RWPE2 (cell line): Measurements from ENCODE around the gene CRELD1.

Experiments
- ATAC-seq: fragments of 200-7000 bp; cut with Tn5 transposase; 3 replicates; pipeline ENCODE4 v1.9.1; 2021; ENCODE audit warnings: low read depth
- DNase-seq: peaks from one replicate; pipeline ENCODE4 v3.0.0-alpha.2; 2020; ENCODE audit warnings: low spot score
- H3K27ac ChIP-seq: fragments of 450-650 bp; 2 replicates; pipeline ENCODE4 v1.5.1; 2017; ENCODE audit warnings: mild to moderate bottlenecking; ENCODE audit not compliant: poor library complexity, severe bottlenecking
- H3K27me3 ChIP-seq: fragments of 250-450 bp; sonication (Bioruptor Pico); 2 replicates; pipeline ENCODE4 v1.5.1; 2021; ENCODE audit warnings: mild to moderate bottlenecking, moderate library complexity; ENCODE audit not compliant: insufficient read depth, poor library complexity, severe bottlenecking
- H3K36me3 ChIP-seq: fragments of 250-450 bp; sonication (Bioruptor Pico); 2 replicates; pipeline ENCODE4 v1.5.1; 2020; ENCODE audit warnings: low read depth, mild to moderate bottlenecking, moderate library complexity
- H3K4me1 ChIP-seq: fragments of 250-450 bp; sonication (Bioruptor Pico); 2 replicates; pipeline ENCODE4 v1.5.1; 2021; ENCODE audit warnings: mild to moderate bottlenecking, moderate library complexity; ENCODE audit not compliant: insufficient read depth, poor library complexity, severe bottlenecking
- H3K4me3 ChIP-seq: fragments of 250-450 bp; sonication (Bioruptor Pico); 2 replicates; pipeline ENCODE4 v1.5.1; 2021; ENCODE audit warnings: mild to moderate bottlenecking, moderate library complexity; ENCODE audit not compliant: severe bottlenecking
- H3K9me3 ChIP-seq: fragments of 250-450 bp; sonication (Bioruptor Pico); 2 replicates; pipeline ENCODE4 v1.5.1; 2021; ENCODE audit warnings: mild to moderate bottlenecking, moderate library complexity; ENCODE audit not compliant: severe bottlenecking
- TF ChIP-seq, protein P1 (sequence below): fragments of 450-650 bp; IDR thresholded peaks from one replicate; pipeline ENCODE4 v1.5.1; 2017; ENCODE audit warnings: mild to moderate bottlenecking, moderate library complexity; ENCODE audit not compliant: poor library complexity, severe bottlenecking

CRELD1 gene

GRCh38 chr3:9942934-9943690 lies 9.5 kb downstream of the CRELD1 start:
- H3K27ac ChIP-seq, result no peak overlapping the region
- no peaks in the 10 kb centered on the region for H3K4me1 ChIP-seq
- no peak overlapping the region for H3K4me3 ChIP-seq
- H3K36me3 ChIP-seq, result peaks cover 6% of the 10 kb centered on the region; the same call in 1 of the 2 replicates
- TF ChIP-seq, protein P1, sequence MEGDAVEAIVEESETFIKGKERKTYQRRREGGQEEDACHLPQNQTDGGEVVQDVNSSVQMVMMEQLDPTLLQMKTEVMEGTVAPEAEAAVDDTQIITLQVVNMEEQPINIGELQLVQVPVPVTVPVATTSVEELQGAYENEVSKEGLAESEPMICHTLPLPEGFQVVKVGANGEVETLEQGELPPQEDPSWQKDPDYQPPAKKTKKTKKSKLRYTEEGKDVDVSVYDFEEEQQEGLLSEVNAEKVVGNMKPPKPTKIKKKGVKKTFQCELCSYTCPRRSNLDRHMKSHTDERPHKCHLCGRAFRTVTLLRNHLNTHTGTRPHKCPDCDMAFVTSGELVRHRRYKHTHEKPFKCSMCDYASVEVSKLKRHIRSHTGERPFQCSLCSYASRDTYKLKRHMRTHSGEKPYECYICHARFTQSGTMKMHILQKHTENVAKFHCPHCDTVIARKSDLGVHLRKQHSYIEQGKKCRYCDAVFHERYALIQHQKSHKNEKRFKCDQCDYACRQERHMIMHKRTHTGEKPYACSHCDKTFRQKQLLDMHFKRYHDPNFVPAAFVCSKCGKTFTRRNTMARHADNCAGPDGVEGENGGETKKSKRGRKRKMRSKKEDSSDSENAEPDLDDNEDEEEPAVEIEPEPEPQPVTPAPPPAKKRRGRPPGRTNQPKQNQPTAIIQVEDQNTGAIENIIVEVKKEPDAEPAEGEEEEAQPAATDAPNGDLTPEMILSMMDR, result no peak
- H3K27me3 ChIP-seq, result no peaks in the 10 kb centered on the region
- DNase-seq (peak; percentile 33), ATAC-seq (no peak)
- no peaks in the 10 kb centered on the region for H3K9me3 ChIP-seq

GRCh38 chr3:9944271-9944670 lies 10.6 kb downstream of the CRELD1 start:
- TF ChIP-seq, protein P1, result no peak
- Histone ChIP-seq H3K9me3 (no peaks in the 10 kb centered on the region), H3K4me3 (no peak overlapping the region), H3K27ac (no peak overlapping the region), H3K4me1 (no peaks in the 10 kb centered on the region), H3K27me3 (no peaks in the 10 kb centered on the region), H3K36me3 (peaks cover 10% of the 10 kb centered on the region; the same call in 1 of the 2 replicates)
- no peak for ATAC-seq
- DNase-seq, result peak; percentile 53

DNA sequence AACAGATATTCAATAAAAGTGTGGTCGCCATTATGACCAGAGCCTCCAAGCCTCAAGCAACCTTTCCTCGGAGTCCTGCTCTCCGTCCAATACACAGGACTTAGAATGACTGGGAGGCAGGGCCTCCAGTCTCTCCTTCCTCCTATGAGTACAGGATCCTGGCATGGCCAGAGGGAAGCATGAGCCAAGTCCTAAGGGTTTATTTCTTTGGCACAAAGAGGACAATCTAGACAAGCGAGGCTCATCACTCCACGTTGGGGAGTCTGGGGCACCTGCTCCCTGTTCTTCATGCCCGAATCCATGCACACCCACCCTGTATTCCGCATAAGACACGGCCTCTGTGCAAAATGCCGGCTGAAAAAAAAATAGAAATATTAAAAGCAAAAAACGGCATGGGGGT lies 11.7 kb downstream of the CRELD1 start:
- ATAC-seq, result no peak
- H3K27me3 ChIP-seq, result no peaks in the 10 kb centered on the region
- H3K4me1 ChIP-seq, result no peaks in the 10 kb centered on the region
- TF ChIP-seq, protein P1, result no peak
- H3K4me3 ChIP-seq, result no peak overlapping the region
- peak; percentile 12 for DNase-seq
- H3K36me3 ChIP-seq, result peaks cover 10% of the 10 kb centered on the region; the same call in 1 of the 2 replicates
- no peak overlapping the region for H3K27ac ChIP-seq
- H3K9me3 ChIP-seq, result no peaks in the 10 kb centered on the region

- TF ChIP-seq, protein P1, result peak; percentile 89
- no peaks in the 10 kb centered on the region for H3K9me3 ChIP-seq
- H3K36me3 ChIP-seq, result peaks cover 5% of the 10 kb centered on the region; the same call in 1 of the 2 replicates
- no peaks in the 10 kb centered on the region for H3K27me3 ChIP-seq
- H3K4me3 ChIP-seq, result peak overlapping the region; percentile 42
- H3K4me1 ChIP-seq, result no peaks in the 10 kb centered on the region
- H3K27ac ChIP-seq, result peak overlapping the region; percentile 61
- ATAC-seq, result peak; percentile 82
- peak; percentile 90 for DNase-seq
These were observed 12.7 kb downstream of the CRELD1 start for GRCh38 chr3:9946112-9947024.
